HepG2 (cell line): ENCODE data around the gene MRPL34. TPM values are rescaled to one million over a fixed set of nuclear protein-coding genes. Genes with fewer than 3 reads are reported as not detected.

Source experiments
- EEA1 ChIP-seq: sonication (generic); formaldehyde crosslinking; IDR thresholded peaks from 2 replicates; pipeline ENCODE4 v1.5.1; 2020; ENCODE audit warnings: mild to moderate bottlenecking, missing genetic modification reagents, borderline replicate concordance
- ELF3 ChIP-seq: IDR thresholded peaks from 2 replicates; pipeline ENCODE4 v1.6.1; 2016; ENCODE audit warnings: missing genetic modification reagents, missing compliant biosample characterization
- EP300 ChIP-seq, 3 experiments: sonication (generic) in 1 of 3; formaldehyde crosslinking in 1 of 3; IDR thresholded peaks; 2 replicates each; pipeline versions ENCODE4 v1.5.1 to v1.6.1; 2011 to 2020; ENCODE audit warnings: low read depth in 2 of 3, low read length in 2 of 3, borderline replicate concordance in 1 of 3, improper control_type of control experiment in 1 of 3, mild to moderate bottlenecking in 1 of 3, missing genetic modification reagents in 1 of 3, moderate library complexity in 1 of 3
- KLF11 ChIP-seq: IDR thresholded peaks from 2 replicates; pipeline ENCODE4 v1.6.1; 2016; ENCODE audit warnings: missing compliant biosample characterization
- NONO ChIP-seq, 2 experiments: fragments of 450-650 bp in 1 of 2; sonication (generic) in 1 of 2; formaldehyde crosslinking in 1 of 2; IDR thresholded peaks in 1 of 2; conservative IDR thresholded peaks in 1 of 2; 2 replicates each; pipeline versions ENCODE4 v1.6.1 to v1.8.0; 2017 to 2022; ENCODE audit warnings: mild to moderate bottlenecking in 1 of 2, missing genetic modification reagents in 1 of 2, moderate library complexity in 1 of 2
- PPARG ChIP-seq: conservative IDR thresholded peaks from 2 replicates; pipeline ENCODE4 v1.6.1; 2016; ENCODE audit warnings: missing biosample characterization, missing genetic modification reagents
- ZNF44 ChIP-seq: sonication (generic); formaldehyde crosslinking; IDR thresholded peaks from 2 replicates; pipeline ENCODE4 v1.5.1; 2020; ENCODE audit warnings: mild to moderate bottlenecking, missing genetic modification reagents
- ZNF589 ChIP-seq: sonication (generic); formaldehyde crosslinking; conservative IDR thresholded peaks from 2 replicates; pipeline ENCODE4 v1.8.0; 2022; ENCODE audit warnings: mild to moderate bottlenecking, moderate library complexity, missing genetic modification reagents
- ZNF720 ChIP-seq: sonication (generic); formaldehyde crosslinking; IDR thresholded peaks from 2 replicates; pipeline ENCODE4 v1.4.0; 2020; ENCODE audit warnings: missing genetic modification reagents
- ZNF83 ChIP-seq: sonication (generic); formaldehyde crosslinking; IDR thresholded peaks from 2 replicates; pipeline ENCODE4 v1.4.0; 2020; ENCODE audit warnings: missing genetic modification reagents, mild to moderate bottlenecking, borderline replicate concordance
- ZSCAN22 ChIP-seq: sonication (generic); formaldehyde crosslinking; IDR thresholded peaks from 2 replicates; pipeline ENCODE4 v1.4.0; 2020; ENCODE audit warnings: mild to moderate bottlenecking, missing genetic modification reagents
- polyA plus RNA-seq, 8 experiments: library from polyadenylated mRNA; depleted of rRNA in 3 of 8; stranded (reverse) in 7 of 8; unstranded in 1 of 8; fragments of >200 nt; fragmentation: Illumina TruSeq in 4 of 8; extraction: Trizol in 4 of 8; gene quantifications; 2 replicates each; pipeline versions ENCODE4 v1.2.1 to v1.2.3, GENCODE V29; 2011 to 2016; ENCODE audit warnings: low read depth in 4 of 8, missing spikeins in 1 of 8, mixed read lengths in 1 of 8; ENCODE audit not compliant: insufficient read depth in 1 of 8
- total RNA-seq, 5 experiments: library from RNA; depleted of rRNA; stranded (reverse); fragments of >200 nt; fragmentation: Illumina TruSeq; extraction: Trizol; gene quantifications; 2 replicates each; pipeline ENCODE4 v1.2.3, GENCODE V29; 2016; ENCODE audit warnings: low read depth in 1 of 5
- TF ChIP-seq, protein P1 (sequence below): sonication (generic); formaldehyde crosslinking; IDR thresholded peaks from one replicate; pipeline ENCODE4 v1.5.1; 2020; ENCODE audit warnings: mild to moderate bottlenecking, missing genetic modification reagents; ENCODE audit errors: not compliant biosample characterization
- TF ChIP-seq, protein P2 (sequence below): sonication (generic); formaldehyde crosslinking; IDR thresholded peaks from 2 replicates; pipeline ENCODE4 v1.9.0; 2021; ENCODE audit warnings: missing genetic modification reagents, mild to moderate bottlenecking, borderline replicate concordance
- TF ChIP-seq, protein P3 (sequence below): sonication (generic); formaldehyde crosslinking; IDR thresholded peaks from 2 replicates; pipeline ENCODE4 v1.4.0; 2020; ENCODE audit warnings: mild to moderate bottlenecking, missing genetic modification reagents
- TF ChIP-seq, protein P4 (sequence below): sonication (generic); formaldehyde crosslinking; IDR thresholded peaks from 2 replicates; pipeline ENCODE4 v1.4.0; 2020; ENCODE audit warnings: missing genetic modification reagents

The MRPL34 gene
- total and polyA plus RNA-seq, 2 of the 13 experiments (the other 11 are each of a cell fraction or from before 2014, with no cell fraction given) = 74.0 to 77.3 TPM

DNA sequence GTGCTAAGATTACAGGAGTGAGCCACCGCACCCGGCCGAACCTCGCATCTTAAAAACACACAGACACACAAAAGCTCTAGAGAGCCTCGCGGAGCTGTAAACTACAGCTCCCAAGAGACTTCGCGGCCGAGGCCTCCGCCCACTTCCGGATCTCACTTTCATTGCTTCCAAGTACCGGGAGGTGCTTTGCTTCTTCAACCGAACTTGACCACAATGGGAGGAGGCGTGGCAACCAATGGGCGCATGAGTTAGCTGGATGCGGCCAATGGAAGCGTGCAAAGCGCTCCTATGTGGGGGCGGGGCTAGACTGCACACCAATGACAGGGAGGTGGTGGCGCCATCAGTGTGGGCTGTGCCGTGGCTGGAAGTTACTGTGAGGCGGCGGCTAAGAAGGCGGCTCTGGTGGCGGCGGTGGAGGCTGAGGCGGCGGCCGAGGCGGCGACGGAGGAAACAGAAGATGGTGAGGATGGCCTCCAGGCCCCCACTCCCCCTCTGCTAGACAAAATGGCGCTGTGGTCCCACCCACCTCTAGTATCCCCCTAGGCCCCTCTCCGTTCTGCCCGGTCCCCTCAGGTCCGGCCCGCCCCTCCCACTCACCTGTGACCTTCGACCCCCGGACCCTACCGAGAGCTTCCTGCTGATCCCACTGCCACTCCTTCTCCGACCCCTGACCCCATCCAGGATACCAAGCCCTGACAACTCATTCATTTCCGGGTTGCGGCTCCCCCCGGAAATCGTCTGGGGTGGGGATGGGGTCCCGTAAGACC is 3.7 kb downstream of the MRPL34 start, which contains the start of gene DDA1 (continued):
- TF ChIP-seq, protein P1, sequence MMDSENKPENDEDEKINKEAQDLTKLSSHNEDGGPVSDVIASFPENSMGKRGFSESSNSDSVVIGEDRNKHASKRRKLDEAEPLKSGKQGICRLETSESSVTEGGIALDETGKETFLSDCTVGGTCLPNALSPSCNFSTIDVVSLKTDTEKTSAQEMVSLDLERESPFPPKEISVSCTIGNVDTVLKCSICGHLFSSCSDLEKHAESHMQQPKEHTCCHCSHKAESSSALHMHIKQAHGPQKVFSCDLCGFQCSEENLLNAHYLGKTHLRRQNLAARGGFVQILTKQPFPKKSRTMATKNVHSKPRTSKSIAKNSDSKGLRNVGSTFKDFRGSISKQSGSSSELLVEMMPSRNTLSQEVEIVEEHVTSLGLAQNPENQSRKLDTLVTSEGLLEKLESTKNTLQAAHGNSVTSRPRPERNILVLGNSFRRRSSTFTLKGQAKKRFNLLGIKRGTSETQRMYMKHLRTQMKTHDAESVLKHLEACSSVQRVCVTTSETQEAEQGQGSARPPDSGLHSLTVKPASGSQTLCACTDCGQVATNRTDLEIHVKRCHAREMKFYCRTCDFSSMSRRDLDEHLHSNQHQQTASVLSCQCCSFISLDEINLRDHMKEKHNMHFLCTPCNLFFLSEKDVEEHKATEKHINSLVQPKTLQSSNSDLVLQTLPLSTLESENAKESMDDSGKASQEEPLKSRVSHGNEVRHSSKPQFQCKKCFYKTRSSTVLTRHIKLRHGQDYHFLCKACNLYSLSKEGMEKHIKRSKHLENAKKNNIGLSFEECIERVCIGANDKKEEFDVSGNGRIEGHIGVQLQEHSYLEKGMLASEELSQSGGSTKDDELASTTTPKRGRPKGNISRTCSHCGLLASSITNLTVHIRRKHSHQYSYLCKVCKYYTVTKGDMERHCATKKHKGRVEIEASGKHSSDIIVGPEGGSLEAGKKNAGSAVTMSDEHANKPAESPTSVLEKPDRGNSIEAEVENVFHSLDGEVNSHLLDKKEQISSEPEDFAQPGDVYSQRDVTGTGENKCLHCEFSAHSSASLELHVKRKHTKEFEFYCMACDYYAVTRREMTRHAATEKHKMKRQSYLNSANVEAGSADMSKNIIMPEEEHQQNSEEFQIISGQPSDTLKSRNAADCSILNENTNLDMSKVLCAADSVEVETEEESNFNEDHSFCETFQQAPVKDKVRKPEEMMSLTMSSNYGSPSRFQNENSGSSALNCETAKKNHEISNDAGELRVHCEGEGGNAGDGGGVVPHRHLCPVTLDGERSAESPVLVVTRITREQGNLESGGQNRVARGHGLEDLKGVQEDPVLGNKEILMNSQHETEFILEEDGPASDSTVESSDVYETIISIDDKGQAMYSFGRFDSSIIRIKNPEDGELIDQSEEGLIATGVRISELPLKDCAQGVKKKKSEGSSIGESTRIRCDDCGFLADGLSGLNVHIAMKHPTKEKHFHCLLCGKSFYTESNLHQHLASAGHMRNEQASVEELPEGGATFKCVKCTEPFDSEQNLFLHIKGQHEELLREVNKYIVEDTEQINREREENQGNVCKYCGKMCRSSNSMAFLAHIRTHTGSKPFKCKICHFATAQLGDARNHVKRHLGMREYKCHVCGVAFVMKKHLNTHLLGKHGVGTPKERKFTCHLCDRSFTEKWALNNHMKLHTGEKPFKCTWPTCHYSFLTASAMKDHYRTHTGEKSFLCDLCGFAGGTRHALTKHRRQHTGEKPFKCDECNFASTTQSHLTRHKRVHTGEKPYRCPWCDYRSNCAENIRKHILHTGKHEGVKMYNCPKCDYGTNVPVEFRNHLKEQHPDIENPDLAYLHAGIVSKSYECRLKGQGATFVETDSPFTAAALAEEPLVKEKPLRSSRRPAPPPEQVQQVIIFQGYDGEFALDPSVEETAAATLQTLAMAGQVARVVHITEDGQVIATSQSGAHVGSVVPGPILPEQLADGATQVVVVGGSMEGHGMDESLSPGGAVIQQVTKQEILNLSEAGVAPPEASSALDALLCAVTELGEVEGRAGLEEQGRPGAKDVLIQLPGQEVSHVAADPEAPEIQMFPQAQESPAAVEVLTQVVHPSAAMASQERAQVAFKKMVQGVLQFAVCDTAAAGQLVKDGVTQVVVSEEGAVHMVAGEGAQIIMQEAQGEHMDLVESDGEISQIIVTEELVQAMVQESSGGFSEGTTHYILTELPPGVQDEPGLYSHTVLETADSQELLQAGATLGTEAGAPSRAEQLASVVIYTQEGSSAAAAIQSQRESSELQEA (CRISPR knock-in tag) = no peak
- TF ChIP-seq, protein P2, sequence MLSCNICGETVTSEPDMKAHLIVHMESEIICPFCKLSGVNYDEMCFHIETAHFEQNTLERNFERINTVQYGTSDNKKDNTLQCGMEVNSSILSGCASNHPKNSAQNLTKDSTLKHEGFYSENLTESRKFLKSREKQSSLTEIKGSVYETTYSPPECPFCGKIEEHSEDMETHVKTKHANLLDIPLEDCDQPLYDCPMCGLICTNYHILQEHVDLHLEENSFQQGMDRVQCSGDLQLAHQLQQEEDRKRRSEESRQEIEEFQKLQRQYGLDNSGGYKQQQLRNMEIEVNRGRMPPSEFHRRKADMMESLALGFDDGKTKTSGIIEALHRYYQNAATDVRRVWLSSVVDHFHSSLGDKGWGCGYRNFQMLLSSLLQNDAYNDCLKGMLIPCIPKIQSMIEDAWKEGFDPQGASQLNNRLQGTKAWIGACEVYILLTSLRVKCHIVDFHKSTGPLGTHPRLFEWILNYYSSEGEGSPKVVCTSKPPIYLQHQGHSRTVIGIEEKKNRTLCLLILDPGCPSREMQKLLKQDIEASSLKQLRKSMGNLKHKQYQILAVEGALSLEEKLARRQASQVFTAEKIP (CRISPR knock-in tag) = no peak
- TF ChIP-seq ZSCAN22 = no peak
- TF ChIP-seq, protein P3, sequence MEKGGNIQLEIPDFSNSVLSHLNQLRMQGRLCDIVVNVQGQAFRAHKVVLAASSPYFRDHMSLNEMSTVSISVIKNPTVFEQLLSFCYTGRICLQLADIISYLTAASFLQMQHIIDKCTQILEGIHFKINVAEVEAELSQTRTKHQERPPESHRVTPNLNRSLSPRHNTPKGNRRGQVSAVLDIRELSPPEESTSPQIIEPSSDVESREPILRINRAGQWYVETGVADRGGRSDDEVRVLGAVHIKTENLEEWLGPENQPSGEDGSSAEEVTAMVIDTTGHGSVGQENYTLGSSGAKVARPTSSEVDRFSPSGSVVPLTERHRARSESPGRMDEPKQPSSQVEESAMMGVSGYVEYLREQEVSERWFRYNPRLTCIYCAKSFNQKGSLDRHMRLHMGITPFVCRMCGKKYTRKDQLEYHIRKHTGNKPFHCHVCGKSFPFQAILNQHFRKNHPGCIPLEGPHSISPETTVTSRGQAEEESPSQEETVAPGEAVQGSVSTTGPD (CRISPR knock-in tag) = no peak
- TF ChIP-seq KLF11 (CRISPR knock-in tag) = peak; percentile 59; the same call in 1 of the 2 replicates
- TF ChIP-seq PPARG (CRISPR knock-in tag) = no peak
- TF ChIP-seq NONO (IDR thresholded peaks at IDR 0.05) = no peak
- TF ChIP-seq NONO (CRISPR knock-in tag; conservative IDR thresholded peaks at IDR 0.05) = no peak; the same call in 1 of the 2 replicates
- TF ChIP-seq EEA1 (CRISPR knock-in tag) = no peak
- no peak for TF ChIP-seq ZNF83 (CRISPR knock-in tag)
- TF ChIP-seq ZNF589 (CRISPR knock-in tag) = no peak
- 0 out of 2 replicates have a peak, but pooled peaks have one; percentile 36 for TF ChIP-seq ZNF44 (CRISPR knock-in tag)
- TF ChIP-seq, protein P4, sequence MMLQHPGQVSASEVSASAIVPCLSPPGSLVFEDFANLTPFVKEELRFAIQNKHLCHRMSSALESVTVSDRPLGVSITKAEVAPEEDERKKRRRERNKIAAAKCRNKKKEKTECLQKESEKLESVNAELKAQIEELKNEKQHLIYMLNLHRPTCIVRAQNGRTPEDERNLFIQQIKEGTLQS (CRISPR knock-in tag) = no peak
- TF ChIP-seq ELF3 = 0 out of 2 replicates have a peak, but pooled peaks have one; percentile 14
- TF ChIP-seq ZNF720 = no peak
- no peak for TF ChIP-seq EP300 (IDR thresholded peaks at IDR 0.05; ENCODE audit: low read depth in 2 of 2, low read length in 2 of 2)
- no peak; the same call in 1 of the 2 replicates for TF ChIP-seq EP300 (CRISPR knock-in tag; IDR thresholded peaks at IDR 0.05; ENCODE audit: borderline replicate concordance)
